GM12874 (cell line): ENCODE results near the gene LRRC46.

Experiments
- TF ChIP-seq, protein P1 (sequence below): IDR thresholded peaks from 2 replicates; pipeline ENCODE4 v1.5.1; 2011; ENCODE audit warnings: low read depth, mild to moderate bottlenecking, control low read depth, low read length, moderate library complexity; ENCODE audit not compliant: insufficient read depth

Gene LRRC46

GRCh38 chr17:47797797-47798196, 33.7 kb upstream of the LRRC46 start:
- TF ChIP-seq, protein P1, sequence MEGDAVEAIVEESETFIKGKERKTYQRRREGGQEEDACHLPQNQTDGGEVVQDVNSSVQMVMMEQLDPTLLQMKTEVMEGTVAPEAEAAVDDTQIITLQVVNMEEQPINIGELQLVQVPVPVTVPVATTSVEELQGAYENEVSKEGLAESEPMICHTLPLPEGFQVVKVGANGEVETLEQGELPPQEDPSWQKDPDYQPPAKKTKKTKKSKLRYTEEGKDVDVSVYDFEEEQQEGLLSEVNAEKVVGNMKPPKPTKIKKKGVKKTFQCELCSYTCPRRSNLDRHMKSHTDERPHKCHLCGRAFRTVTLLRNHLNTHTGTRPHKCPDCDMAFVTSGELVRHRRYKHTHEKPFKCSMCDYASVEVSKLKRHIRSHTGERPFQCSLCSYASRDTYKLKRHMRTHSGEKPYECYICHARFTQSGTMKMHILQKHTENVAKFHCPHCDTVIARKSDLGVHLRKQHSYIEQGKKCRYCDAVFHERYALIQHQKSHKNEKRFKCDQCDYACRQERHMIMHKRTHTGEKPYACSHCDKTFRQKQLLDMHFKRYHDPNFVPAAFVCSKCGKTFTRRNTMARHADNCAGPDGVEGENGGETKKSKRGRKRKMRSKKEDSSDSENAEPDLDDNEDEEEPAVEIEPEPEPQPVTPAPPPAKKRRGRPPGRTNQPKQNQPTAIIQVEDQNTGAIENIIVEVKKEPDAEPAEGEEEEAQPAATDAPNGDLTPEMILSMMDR, result no peak

GRCh38 chr17:47800686-47801085, 30.8 kb upstream of the LRRC46 start:
- TF ChIP-seq, protein P1, result no peak

DNA sequence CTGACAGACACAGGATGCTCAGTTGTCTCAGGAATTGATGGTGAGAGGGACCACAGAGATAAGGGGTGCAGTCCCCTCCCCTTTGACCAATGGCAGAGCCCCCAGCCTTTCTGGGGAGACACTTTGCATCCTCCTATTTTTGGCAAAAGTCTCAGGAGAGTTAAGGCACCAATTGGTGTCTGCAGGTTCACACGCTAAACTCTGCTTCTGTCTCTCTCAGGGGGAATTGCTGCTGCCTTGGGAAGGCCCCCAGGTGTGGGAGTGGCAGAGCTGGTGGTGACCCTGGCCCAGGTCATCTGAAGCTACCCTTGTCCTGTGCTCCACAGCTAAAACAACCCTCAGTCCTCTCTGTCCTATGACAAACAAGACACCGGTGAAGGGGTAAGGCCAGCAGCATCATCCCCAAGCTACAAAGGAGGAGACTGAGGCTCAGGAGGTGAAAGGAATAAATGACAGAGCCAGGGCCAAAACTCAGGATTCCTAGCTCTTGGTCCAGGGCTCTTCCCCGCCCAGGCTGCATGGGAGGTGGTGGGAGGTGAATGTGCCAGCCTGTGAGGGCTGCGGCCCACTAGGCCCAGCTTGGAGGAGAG, 30.2 kb upstream of the LRRC46 start:
- TF ChIP-seq, protein P1, result no peak

DNA sequence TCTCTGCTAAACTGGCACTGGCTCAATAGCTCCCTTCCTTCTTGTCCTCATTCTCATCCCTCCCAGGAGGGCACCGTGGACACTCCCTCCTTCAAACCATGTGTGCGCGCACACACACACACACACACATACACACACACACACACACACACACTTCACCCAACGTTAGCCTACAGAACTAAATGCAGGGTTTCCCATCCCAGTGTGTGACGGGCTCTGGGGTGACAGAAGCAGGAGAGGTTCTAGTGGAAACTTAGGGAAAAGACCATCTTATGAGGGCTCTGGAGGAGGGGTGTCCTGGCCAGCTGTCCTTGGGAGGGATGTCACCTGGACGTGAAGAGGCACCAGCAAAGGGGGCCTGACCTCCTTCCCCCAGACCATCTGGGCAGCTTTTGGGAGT, 29.6 kb upstream of the LRRC46 start:
- TF ChIP-seq, protein P1, result no peak

DNA sequence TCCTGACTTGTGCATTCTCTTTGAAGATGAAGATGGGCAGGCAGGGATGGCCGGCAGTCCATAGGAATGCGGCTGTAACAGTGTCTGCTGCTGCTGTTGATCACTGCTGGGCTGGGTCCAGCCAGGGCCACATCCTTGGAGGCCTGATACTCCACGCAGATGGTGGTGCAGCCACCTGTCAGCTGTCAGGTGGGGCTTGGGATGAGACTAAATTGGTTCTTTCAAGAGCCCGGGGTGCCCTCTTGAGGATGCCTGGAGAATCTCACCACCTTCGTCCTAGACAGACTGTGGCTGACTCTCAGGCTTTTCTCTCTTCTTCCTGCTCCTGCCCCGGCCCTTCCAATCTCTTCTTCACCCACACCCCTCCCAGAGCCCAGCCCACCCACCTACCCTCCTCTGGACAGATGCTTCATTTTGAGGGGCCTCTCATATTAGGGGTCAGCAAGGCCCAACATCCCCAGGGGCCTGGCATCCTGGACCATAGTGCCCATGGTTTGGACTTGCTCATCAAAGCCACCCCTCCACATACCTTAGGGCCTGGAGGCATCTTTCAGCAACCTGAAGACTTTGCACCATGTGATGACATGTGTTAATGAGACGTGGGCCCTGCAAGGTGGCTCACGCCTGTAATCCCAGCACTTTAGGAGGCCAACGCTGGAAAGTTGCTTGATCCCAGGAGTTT, 29.0 kb upstream of the LRRC46 start:
- TF ChIP-seq, protein P1, result peak; percentile 78

DNA sequence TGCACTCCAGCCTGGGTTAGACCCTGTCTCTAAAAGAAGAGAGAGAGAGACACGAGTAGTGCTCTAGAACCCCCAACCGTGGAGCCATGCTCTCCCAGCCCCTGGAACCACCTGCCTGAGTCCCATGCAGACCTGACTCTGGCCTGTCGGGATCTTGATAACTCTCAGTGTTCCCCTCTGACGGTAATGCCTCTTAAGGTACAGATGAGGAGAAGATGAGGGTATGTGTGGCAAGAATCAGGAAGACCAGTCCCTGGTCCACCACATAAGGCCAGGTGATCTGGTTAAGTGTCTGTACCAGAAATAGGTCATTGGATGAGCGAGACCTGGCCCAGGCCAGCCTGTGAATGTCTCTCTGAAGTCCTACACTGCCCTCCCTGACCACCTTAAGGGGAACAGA, 28.3 kb upstream of the LRRC46 start:
- TF ChIP-seq, protein P1, result no peak

DNA sequence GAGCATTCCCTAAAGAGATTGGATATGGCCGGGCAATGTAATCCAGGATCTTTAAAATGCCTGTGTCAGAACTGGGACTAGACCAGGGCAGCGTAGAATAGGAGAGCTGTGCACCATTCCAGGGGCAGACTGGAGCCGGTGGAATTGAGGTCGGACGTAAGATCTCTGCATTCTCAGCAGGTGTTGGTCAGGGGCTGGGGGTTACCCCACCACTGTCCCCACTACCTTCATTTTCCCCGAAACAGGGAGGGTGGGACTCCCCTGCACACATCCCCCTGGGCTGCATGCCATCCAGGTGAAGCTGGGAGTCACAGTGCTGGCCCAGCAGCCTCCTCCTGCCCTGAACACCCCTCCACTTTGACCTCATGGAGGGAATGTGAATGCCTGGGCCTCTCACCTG, 27.7 kb upstream of the LRRC46 start:
- TF ChIP-seq, protein P1, result no peak
